BLaER1 treated with 17β-estradiol and CSF1 and Interleukin-3, amounts not matched to agents 10 nM and 100 nM (cell line): Measurements from ENCODE around the gene VSIR.

Experiments used
- H3K27ac ChIP-seq, 11 experiments: shearing (Covaris generic); formaldehyde crosslinking; 2 replicates each; pipeline ENCODE4 v1.8.1; 2022
- H3K27me3 ChIP-seq, 11 experiments: shearing (Covaris generic); formaldehyde crosslinking; 2 replicates each; pipeline ENCODE4 v1.8.1; 2022
- H3K36me3 ChIP-seq, 11 experiments: shearing (Covaris generic); formaldehyde crosslinking; 2 replicates each; pipeline ENCODE4 v1.8.1; 2022
- H3K4me1 ChIP-seq, 10 experiments: shearing (Covaris generic); formaldehyde crosslinking; 2 replicates each; pipeline ENCODE4 v1.8.1; 2022
- H3K4me2 ChIP-seq, 11 experiments: shearing (Covaris generic); formaldehyde crosslinking; 2 replicates each; pipeline ENCODE4 v1.8.1; 2022
- H3K4me3 ChIP-seq, 10 experiments: shearing (Covaris generic); formaldehyde crosslinking; 2 replicates each; pipeline ENCODE4 v1.8.1; 2022
- H3K9ac ChIP-seq, 11 experiments: shearing (Covaris generic); formaldehyde crosslinking; 2 replicates each; pipeline ENCODE4 v1.8.1; 2022
- H3K9me3 ChIP-seq, 11 experiments: shearing (Covaris generic); formaldehyde crosslinking; replicated peaks in 1 of 11; 2 replicates each; pipeline ENCODE4 v1.8.1; 2022
- H4K20me1 ChIP-seq, 11 experiments: shearing (Covaris generic); formaldehyde crosslinking; 2 replicates each; pipeline ENCODE4 v1.8.1; 2022
- Cebpa-rat ChIP-seq, 11 experiments: shearing (Covaris generic); IDR thresholded peaks; 2 replicates each; pipeline ENCODE4 v1.8.1; 2022

The VSIR gene

GRCh38 chr10:71802715-71803488, 29.6 kb upstream of the VSIR start:
- H3K9ac ChIP-seq: peak overlapping the region in 1 of 11 experiments; percentile 15; a peak in 1 of 22 replicates
- TF ChIP-seq Cebpa-rat (IDR thresholded peaks at IDR 0.05): no peak
- H3K4me1 ChIP-seq: peaks cover 5 to 92% (median 47%) of the 10 kb centered on the region in 10 experiments; a peak in 17 of 20 replicates
- no peaks in the 10 kb centered on the region for H3K9me3 ChIP-seq
- H3K4me2 ChIP-seq: peak overlapping the region in 7 of 11 experiments; percentile 56 to 78 (median 68); a peak in 13 of 22 replicates
- peaks cover 0 to 33% (median 0%) of the 10 kb centered on the region in 11 experiments; a peak in 2 of 22 replicates for H4K20me1 ChIP-seq
- no peak overlapping the region for H3K4me3 ChIP-seq
- no peaks in the 10 kb centered on the region for H3K36me3 ChIP-seq
- H3K27me3 ChIP-seq: no peaks in the 10 kb centered on the region
- H3K27ac ChIP-seq: peak overlapping the region in 3 of 11 experiments; percentile 4 to 54 (median 20); a peak in 4 of 22 replicates

GRCh38 chr10:71802235-71802634, 28.9 kb upstream of the VSIR start:
- Histone ChIP-seq H3K36me3 (no peaks in the 10 kb centered on the region), H3K27ac (no peak overlapping the region), H3K4me2 (peak overlapping the region in 6 of 11 experiments; percentile 56 to 78 (median 71); a peak in 9 of 22 replicates), H3K4me3 (no peak overlapping the region), H4K20me1 (peaks cover 0 to 26% (median 0%) of the 10 kb centered on the region in 11 experiments; a peak in 1 of 22 replicates), H3K4me1 (peaks cover 5 to 85% (median 47%) of the 10 kb centered on the region in 10 experiments; a peak in 17 of 20 replicates), H3K27me3 (no peaks in the 10 kb centered on the region), H3K9me3 (no peaks in the 10 kb centered on the region), H3K9ac (peak overlapping the region in 1 of 11 experiments; percentile 15; a peak in 1 of 22 replicates)
- TF ChIP-seq Cebpa-rat (IDR thresholded peaks at IDR 0.05): peak in 1 of 11 experiments; percentile 14; a peak in 1 of 22 replicates

- Histone ChIP-seq H3K9ac (no peak overlapping the region), H3K9me3 (no peaks in the 10 kb centered on the region), H3K4me2 (peak overlapping the region in 7 of 11 experiments; percentile 10 to 78 (median 66); a peak in 11 of 22 replicates), H3K27me3 (no peaks in the 10 kb centered on the region), H3K4me3 (no peak overlapping the region), H3K27ac (no peak overlapping the region), H4K20me1 (peaks cover 0 to 23% (median 0%) of the 10 kb centered on the region in 11 experiments; a peak in 2 of 22 replicates), H3K4me1 (peaks cover 5 to 76% (median 43%) of the 10 kb centered on the region in 10 experiments; a peak in 17 of 20 replicates), H3K36me3 (no peaks in the 10 kb centered on the region)
- no peak for TF ChIP-seq Cebpa-rat (IDR thresholded peaks at IDR 0.05)
Measured at GRCh38 chr10:71801361-71801760, 28.0 kb upstream of the VSIR start.

- Histone ChIP-seq H3K9me3 (no peaks in the 10 kb centered on the region), H3K4me1 (peaks cover 5 to 61% (median 35%) of the 10 kb centered on the region in 10 experiments; a peak in 17 of 20 replicates), H3K27me3 (no peaks in the 10 kb centered on the region), H3K36me3 (no peaks in the 10 kb centered on the region), H3K4me3 (no peak overlapping the region), H3K9ac (no peak overlapping the region), H3K27ac (no peak overlapping the region), H4K20me1 (peaks cover 0 to 17% (median 0%) of the 10 kb centered on the region in 11 experiments; a peak in 3 of 22 replicates), H3K4me2 (peak overlapping the region in 4 of 11 experiments; percentile 18 to 74 (median 67); a peak in 6 of 22 replicates)
- no peak for TF ChIP-seq Cebpa-rat (IDR thresholded peaks at IDR 0.05)
Measured at GRCh38 chr10:71799608-71800453, 26.5 kb upstream of the VSIR start.

GRCh38 chr10:71799112-71799511, 25.8 kb upstream of the VSIR start:
- no peak overlapping the region for H3K4me3 ChIP-seq

GRCh38 chr10:71798308-71798624, 24.9 kb upstream of the VSIR start:
- Histone ChIP-seq H3K4me2 (no peak overlapping the region), H3K36me3 (no peaks in the 10 kb centered on the region), H3K4me3 (no peak overlapping the region)

More at GRCh38 chr10:71799112-71799511, 25.8 kb upstream of the VSIR start:
- Histone ChIP-seq H3K4me2 (peak overlapping the region in 3 of 11 experiments; percentile 56 to 74 (median 66); a peak in 6 of 22 replicates), H3K27ac (no peak overlapping the region), H3K9me3 (no peaks in the 10 kb centered on the region), H3K36me3 (no peaks in the 10 kb centered on the region), H3K9ac (no peak overlapping the region), H4K20me1 (peaks cover 0 to 12% (median 0%) of the 10 kb centered on the region in 11 experiments; a peak in 3 of 22 replicates), H3K4me1 (peaks cover 3 to 54% (median 28%) of the 10 kb centered on the region in 10 experiments; a peak in 16 of 20 replicates), H3K27me3 (no peaks in the 10 kb centered on the region)
- no peak for TF ChIP-seq Cebpa-rat (IDR thresholded peaks at IDR 0.05)

GRCh38 chr10:71797533-71798307, 24.4 kb upstream of the VSIR start:
- Histone ChIP-seq H3K9ac (no peak overlapping the region), H3K4me2 (no peak overlapping the region; a peak in 1 of 22 replicates), H3K4me3 (no peak overlapping the region), H3K4me1 (peaks cover 0 to 40% (median 14%) of the 10 kb centered on the region in 10 experiments; a peak in 12 of 20 replicates), H3K27me3 (no peaks in the 10 kb centered on the region), H4K20me1 (peaks cover 0 to 9% (median 0%) of the 10 kb centered on the region in 11 experiments; a peak in 3 of 22 replicates), H3K36me3 (no peaks in the 10 kb centered on the region), H3K9me3 (no peaks in the 10 kb centered on the region), H3K27ac (no peak overlapping the region)
- no peak for TF ChIP-seq Cebpa-rat (IDR thresholded peaks at IDR 0.05)

More at GRCh38 chr10:71798308-71798624, 24.9 kb upstream of the VSIR start:
- Histone ChIP-seq H3K9me3 (no peaks in the 10 kb centered on the region), H3K9ac (no peak overlapping the region), H3K27ac (no peak overlapping the region), H3K4me1 (peaks cover 0 to 45% (median 20%) of the 10 kb centered on the region in 10 experiments; a peak in 14 of 20 replicates), H4K20me1 (peaks cover 0 to 9% (median 0%) of the 10 kb centered on the region in 11 experiments; a peak in 3 of 22 replicates), H3K27me3 (no peaks in the 10 kb centered on the region)
- no peak for TF ChIP-seq Cebpa-rat (IDR thresholded peaks at IDR 0.05)

- Histone ChIP-seq H3K4me3 (no peak overlapping the region), H3K9me3 (no peaks in the 10 kb centered on the region), H3K9ac (no peak overlapping the region), H3K27ac (no peak overlapping the region), H3K4me1 (peaks cover 0 to 31% (median 9%) of the 10 kb centered on the region in 10 experiments; a peak in 12 of 20 replicates), H3K27me3 (no peaks in the 10 kb centered on the region), H3K4me2 (no peak overlapping the region), H4K20me1 (peaks cover 0 to 9% (median 0%) of the 10 kb centered on the region in 11 experiments; a peak in 3 of 22 replicates), H3K36me3 (no peaks in the 10 kb centered on the region)
- TF ChIP-seq Cebpa-rat (IDR thresholded peaks at IDR 0.05): no peak
Measured at GRCh38 chr10:71796749-71797405, 23.6 kb upstream of the VSIR start.
